ENCODE results near the gene CDH3.

CDH3 gene

GRCh38 chr16:68737046-68737729, 92.1 kb downstream of the CDH3 start, which contains the start of gene CDH1:
TSS of gene CDH1 (plus strand) at chr16:68737292. CDS start at chr16:68737416, 124 bp downstream.
- no peak for DNase-seq (ENCODE audit: low read depth in 1 of 2, low spot score in 1 of 2)

GRCh38 chr16:68737730-68738629, 92.9 kb downstream of the CDH3 start:
- no peak for DNase-seq (ENCODE audit: low read depth in 1 of 2, low spot score in 1 of 2)

GRCh38 chr16:68739964-68740627, 95.0 kb downstream of the CDH3 start:
- DNase-seq (ENCODE audit: low read depth in 1 of 2, low spot score in 1 of 2), result no peak

DNA sequence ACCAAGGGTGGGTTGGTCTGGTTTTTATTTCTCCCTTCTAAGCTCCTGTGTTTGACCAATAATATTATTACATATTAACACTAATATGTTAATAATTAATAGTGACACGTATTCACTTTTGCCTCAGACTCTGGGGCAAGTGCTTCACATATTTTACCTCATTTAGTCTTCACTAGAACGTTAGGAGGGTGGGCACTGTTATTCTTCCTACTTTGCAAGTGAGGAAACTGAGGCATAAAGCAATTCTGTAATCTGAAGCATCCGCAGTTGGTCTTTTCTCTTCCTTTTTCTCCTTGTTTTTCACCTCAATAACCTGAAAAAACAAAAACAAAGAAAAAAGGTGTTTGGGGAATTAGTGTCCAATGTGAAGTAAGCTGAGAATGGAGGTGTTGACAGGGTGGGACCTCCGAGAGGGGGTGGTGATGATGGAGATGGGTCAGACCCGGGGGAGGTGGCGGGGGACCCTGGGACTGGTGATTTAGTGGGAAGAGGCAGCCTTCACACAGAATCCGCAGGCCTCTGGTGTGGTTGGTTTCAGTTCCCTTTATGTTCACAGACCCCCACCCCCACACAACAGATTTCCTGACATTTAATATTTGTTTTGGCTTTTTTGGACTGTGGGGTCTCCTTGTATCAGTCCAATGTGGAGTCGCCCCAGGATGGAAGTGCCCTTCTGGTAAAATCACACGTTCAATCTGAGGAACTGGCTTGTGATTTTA, 95.7 kb downstream of the CDH3 start:
- no peak for DNase-seq (ENCODE audit: low read depth in 1 of 2, low spot score in 1 of 2)

DNA sequence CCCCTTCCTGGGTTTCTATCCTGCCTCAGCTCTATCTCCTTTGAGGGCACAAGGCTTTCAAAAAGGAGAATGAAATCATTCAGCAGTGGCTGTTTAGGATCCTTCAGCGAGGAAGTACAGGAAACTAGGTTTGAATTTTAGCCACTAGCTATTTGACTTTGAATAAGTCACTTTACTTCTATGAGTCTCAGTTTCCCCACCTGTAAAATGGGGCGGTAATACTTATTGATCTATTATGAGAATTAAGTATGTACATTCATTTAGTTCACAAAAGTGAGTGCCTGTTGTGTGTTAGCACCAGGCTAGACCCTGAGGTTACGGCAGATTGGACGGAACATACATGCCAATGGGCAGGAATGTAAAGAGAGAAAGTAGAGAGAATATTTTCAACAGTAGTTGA, 98.6 kb downstream of the CDH3 start:
- DNase-seq (ENCODE audit: low read depth in 1 of 2, low spot score in 1 of 2), result no peak

DNA sequence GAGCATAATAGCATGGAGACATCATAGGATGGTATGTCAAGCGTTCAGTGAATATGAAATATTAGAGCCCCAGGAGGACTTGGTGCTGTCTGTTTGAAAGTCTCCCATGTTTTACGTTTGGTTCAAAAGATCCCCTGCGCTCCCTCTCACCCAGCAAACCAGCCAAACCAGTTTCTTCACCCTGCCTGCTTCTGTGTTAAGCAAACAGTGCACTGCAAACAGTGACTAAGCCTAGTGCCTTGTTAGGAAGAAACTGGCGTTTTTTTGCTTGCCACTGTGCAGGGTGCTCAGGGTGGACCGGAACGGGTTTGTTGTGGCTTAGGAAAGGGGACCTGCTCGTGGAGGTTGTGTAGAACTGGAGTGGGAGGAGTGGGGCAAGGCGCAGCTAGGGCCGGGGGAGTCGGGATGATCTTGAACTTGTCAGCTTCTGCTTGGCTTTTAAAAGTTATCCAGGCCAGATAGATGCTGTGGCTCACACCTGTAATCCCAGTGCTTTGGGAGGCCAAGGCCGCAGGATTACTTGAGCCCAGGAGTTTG, 99.7 kb downstream of the CDH3 start:
- no peak for DNase-seq (ENCODE audit: low read depth in 1 of 2, low spot score in 1 of 2)

DNA sequence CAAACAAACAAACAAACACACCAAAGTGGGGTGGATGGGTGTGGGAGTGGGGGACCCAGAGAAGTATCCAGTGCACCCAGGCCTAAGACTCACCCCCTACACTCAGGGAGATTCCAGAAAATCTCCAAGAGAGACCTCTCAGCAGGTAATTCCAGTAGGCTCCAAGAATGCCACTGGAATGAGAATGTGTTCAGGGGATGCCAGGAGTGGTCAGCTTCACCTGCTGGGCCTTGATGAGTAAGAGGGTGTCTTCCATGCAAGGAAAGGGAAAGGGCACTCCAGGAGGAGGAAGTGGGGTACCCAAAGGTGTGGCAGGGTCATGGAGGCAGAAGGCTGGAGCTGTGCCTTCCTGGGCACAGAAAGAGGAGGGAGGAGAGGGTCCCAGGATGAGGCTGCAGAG, 101.8 kb downstream of the CDH3 start:
- no peak for DNase-seq (ENCODE audit: low read depth in 1 of 2, low spot score in 1 of 2)

DNA sequence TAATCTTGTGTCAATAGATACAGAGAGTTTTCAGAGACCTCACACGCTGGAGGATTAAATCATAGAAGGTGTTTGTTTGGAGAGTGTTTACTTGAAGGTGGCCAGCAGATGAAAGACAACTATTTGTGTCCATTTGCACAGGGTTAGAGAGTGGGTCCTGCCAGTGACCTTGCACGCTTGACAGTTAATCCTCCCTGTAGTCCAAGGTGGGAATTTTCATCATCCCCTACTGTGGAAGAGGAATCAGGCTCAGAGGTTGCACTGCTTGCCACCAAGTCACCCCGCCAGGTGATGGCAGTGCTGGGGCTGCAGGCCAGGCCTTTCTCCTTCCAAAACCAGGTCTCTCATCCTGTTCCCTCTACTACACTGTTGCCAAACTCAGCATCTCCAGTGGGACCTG, 104.3 kb downstream of the CDH3 start:
- no peak for DNase-seq (ENCODE audit: low read depth in 1 of 2, low spot score in 1 of 2)

All from stimulated activated CD4-positive, alpha-beta T cell treated with anti-CD3 and anti-CD28 coated beads, Interleukin-15, amount 100 ng/mL, for 1 hour (primary cell).